Esophagus (tissue), 2 donors: ENCODE results near the gene C1orf159. TPM values are rescaled to one million over a fixed set of nuclear protein-coding genes. Genes with fewer than 3 reads are reported as not detected.
A peak's percentile ranks its signal among the peaks of the same experiment; 100 is the strongest.
"Not testable (repeated sequence)": the region's sequence is repeated elsewhere in the genome, so short reads cannot be mapped to it uniquely, and the experiment has no call there.

Experiments used
- H3K27ac ChIP-seq, 2 donors: one replicate each; pipeline ENCODE4 v1.5.1; 2013; ENCODE audit warnings: low read depth in 2 of 2, mild to moderate bottlenecking in 2 of 2, inconsistent platforms in 1 of 2, low read length in 1 of 2, moderate library complexity in 1 of 2
- H3K27me3 ChIP-seq, 2 donors: one replicate each; pipeline ENCODE4 v1.6.1; 2013; ENCODE audit warnings: low read length in 2 of 2, control low read depth in 1 of 2, mild to moderate bottlenecking in 1 of 2; ENCODE audit not compliant: insufficient read depth in 2 of 2, control insufficient read depth in 1 of 2
- H3K36me3 ChIP-seq, 2 donors: one replicate each; pipeline ENCODE4 v1.6.1; 2013; ENCODE audit warnings: low read length in 1 of 2; ENCODE audit not compliant: control insufficient read depth in 2 of 2, insufficient read depth in 2 of 2
- H3K4me1 ChIP-seq, 2 donors: one replicate each; pipeline ENCODE4 v1.6.1; 2013; ENCODE audit warnings: low read length in 1 of 2; ENCODE audit not compliant: control insufficient read depth in 2 of 2, insufficient read depth in 2 of 2
- H3K4me3 ChIP-seq, 2 donors: one replicate each; pipeline ENCODE4 v1.5.1; 2013; ENCODE audit warnings: low read length in 2 of 2, mild to moderate bottlenecking in 2 of 2, low read depth in 1 of 2, moderate library complexity in 1 of 2
- H3K9me3 ChIP-seq, 2 donors: one replicate each; pipeline ENCODE4 v1.6.1; 2013; ENCODE audit warnings: mild to moderate bottlenecking in 2 of 2, low read depth in 1 of 2, low read length in 1 of 2, moderate library complexity in 1 of 2; ENCODE audit not compliant: control insufficient read depth in 2 of 2, insufficient read depth in 1 of 2
- WGBS, 2 donors: extraction: QIAGEN DNeasy Blood & Tissue Kit; methylation state at CpG; one replicate each; pipeline ENCODE4 v1.1.7; 2013; 5-methylcytosine and 5-hydroxymethylcytosine counted together
- polyA plus RNA-seq, 2 donors: library from polyadenylated mRNA; stranded (reverse); fragments of 200-250 nt; gene quantifications; one replicate each; pipeline ENCODE4 v1.2.3, GENCODE V29; 2013
- donor health status: healthy with polysubstance abuse.
- donor health status: Bipolar disorder and iron deficiency.

C1orf159 gene
- polyA plus RNA-seq, 2 donors: 13.0 to 27.5 TPM

DNA sequence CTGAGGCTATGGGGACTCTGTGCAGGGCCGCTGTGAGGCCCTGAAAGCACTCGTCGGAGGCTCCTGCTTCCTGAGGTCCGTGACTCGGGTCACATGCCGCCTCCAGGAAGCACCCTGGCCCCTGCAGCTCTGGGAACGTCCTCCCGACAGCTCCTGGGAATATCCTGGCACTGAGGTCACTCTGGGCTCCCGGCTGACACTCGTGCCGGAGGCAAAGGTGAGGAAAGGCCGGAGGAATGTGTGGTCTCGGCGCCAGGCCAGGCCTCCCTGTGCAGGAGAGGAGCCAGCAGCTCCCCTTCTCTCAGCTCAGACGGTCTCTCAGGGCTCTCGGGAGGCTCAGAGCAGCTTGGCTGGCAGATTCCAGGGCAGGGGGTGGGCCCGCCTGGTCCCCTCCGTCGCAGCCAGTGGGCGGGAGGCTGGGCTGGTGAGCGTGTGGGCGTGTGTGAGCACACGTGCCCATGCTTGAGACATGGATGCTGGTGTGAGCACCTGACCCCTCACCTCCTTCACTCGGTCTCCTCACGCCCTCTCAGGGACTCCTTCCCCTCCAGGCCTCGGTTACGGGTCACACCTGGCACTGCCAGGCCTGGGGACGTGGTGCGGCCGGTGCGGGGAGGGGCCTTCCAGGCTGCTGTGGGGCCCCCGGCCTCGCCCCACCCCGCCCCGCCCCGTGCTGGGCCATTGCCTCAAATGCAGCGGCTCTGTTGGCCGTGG, 36.3 kb downstream of the C1orf159 start:
- peaks cover 0 to 3% of the 10 kb centered on the region in 2 donors for H3K9me3 ChIP-seq
- peaks cover 0 to 3% of the 10 kb centered on the region in 2 donors for H3K27me3 ChIP-seq
- peak overlapping the region; percentile 23 to 29 for H3K4me3 ChIP-seq
- H3K4me1 ChIP-seq: peaks cover 3 to 23% of the 10 kb centered on the region in 2 donors
- peak overlapping the region; percentile 57 to 73 for H3K27ac ChIP-seq
- 1 to 2% methylated on average over 36 to 38 of the region's 38 CpGs for WGBS, 2 donors
- peaks cover 0 to 4% of the 10 kb centered on the region in 2 donors for H3K36me3 ChIP-seq

DNA sequence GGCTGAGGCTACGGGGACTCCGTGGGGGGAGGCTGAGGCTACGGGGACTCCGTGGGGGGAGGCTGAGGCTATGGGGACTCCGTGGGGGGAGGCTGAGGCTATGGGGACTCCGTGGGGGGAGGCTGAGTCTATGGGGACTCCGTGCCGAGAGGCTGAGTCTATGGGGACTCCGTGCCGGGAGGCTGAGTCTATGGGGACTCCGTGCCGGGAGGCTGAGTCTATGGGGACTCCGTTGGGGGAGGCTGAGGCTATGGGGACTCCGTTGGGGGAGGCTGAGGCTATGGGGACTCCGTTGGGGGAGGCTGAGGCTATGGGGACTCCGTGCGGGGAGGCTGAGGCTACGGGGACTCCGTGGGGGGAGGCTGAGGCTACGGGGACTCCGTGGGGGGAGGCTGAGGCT, 38.5 kb downstream of the C1orf159 start:
- H3K36me3 ChIP-seq, H3K4me3 ChIP-seq, H3K9me3 ChIP-seq, H3K27me3 ChIP-seq, H3K27ac ChIP-seq: not testable (repeated sequence)
- peaks cover 3 to 32% of the 10 kb centered on the region in 2 donors for H3K4me1 ChIP-seq
- 18 to 79% methylated on average over 4 to 8 of the region's 21 CpGs for WGBS, 2 donors

- H3K27ac ChIP-seq: peak overlapping the region; percentile 89 to 96
- H3K9me3 ChIP-seq: peaks cover 0 to 3% of the 10 kb centered on the region in 2 donors
- peaks cover 0 to 3% of the 10 kb centered on the region in 2 donors for H3K27me3 ChIP-seq
- H3K4me1 ChIP-seq: peaks cover 3 to 33% of the 10 kb centered on the region in 2 donors
- peak overlapping the region in 1 of 2 donors; percentile 55 for H3K4me3 ChIP-seq
- 46 to 52% methylated on average over 18 to 21 of the region's 21 CpGs for WGBS, 2 donors
- H3K36me3 ChIP-seq: peaks cover 0 to 3% of the 10 kb centered on the region in 2 donors
Measured at GRCh38 chr1:1075148-1075935, 40.5 kb downstream of the C1orf159 start.

- peak overlapping the region; percentile 89 to 96 for H3K27ac ChIP-seq
- H3K9me3 ChIP-seq: peaks cover 0 to 3% of the 10 kb centered on the region in 2 donors
- WGBS, 2 donors: 62 to 69% methylated on average over 14 of the region's 14 CpGs
- peaks cover 0 to 28% of the 10 kb centered on the region in 2 donors for H3K4me1 ChIP-seq
- H3K36me3 ChIP-seq: peaks cover 0 to 3% of the 10 kb centered on the region in 2 donors
- H3K4me3 ChIP-seq: peak overlapping the region in 1 of 2 donors; percentile 55
- H3K27me3 ChIP-seq: peaks cover 0 to 3% of the 10 kb centered on the region in 2 donors
Measured at GRCh38 chr1:1074631-1075147, 41.2 kb downstream of the C1orf159 start.

GRCh38 chr1:1073743-1074587, 41.9 kb downstream of the C1orf159 start, which contains the start of gene RNF223:
TSS of gene RNF223 (minus strand) at chr1:1074306. CDS start at chr1:1072566, 1,740 bp downstream.
- WGBS, 2 donors: 43% methylated on average over 28 to 35 of the region's 35 CpGs
- Histone ChIP-seq H3K27me3 (peaks cover 0 to 3% of the 10 kb centered on the region in 2 donors), H3K27ac (peak within 1 kb of the TSS; percentile 89 to 96)

DNA sequence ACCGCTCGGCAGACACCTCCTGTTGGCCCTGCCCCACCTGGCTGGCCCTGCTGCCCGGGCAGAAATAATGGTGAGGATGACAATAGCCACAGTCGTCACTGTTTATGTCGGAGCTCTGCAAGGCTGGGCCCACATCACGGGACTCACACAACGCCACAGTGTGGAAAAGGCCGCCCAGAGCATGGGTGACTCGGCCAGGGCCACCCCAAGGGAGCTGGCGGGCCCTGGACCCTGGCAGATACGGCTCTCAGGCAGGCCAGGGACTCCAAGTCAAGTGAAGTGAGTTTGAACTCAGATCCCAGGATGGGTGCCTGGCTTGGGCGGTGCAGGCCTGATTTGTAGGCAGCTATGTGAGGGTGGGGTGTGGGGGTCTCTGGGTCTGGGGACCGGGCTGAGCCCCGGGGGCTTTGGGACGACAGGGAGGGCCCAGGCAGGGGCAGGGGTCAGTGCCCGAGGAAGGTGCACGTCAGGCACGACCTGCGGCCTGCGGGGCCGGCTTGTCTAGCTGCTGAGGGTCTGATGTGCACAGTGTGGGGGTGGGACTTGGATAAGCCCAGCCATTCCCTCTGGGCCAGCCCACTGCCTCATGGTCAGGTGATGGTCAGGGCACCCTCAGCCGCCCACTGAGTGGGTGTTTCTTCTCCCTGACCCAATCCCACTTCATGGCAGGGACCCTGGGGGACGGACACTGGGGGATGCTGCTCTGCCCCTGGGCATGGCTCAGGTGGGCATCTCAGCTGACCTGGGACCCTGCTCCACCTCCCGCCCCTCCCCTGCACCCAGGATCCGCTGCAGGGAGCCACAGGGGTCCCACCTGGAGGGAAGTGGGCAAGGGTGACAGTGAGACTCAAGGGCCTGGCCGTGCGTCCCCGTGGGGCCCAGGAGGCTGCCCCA, 42.8 kb downstream of the C1orf159 start:
- H3K36me3 ChIP-seq: peaks cover 0 to 3% of the 10 kb centered on the region in 2 donors
- peaks cover 0 to 3% of the 10 kb centered on the region in 2 donors for H3K9me3 ChIP-seq
- 70 to 73% methylated on average over 25 to 28 of the region's 28 CpGs for WGBS, 2 donors
- peaks cover 0 to 3% of the 10 kb centered on the region in 2 donors for H3K27me3 ChIP-seq
- peaks cover 2 to 30% of the 10 kb centered on the region in 2 donors for H3K4me1 ChIP-seq
- H3K27ac ChIP-seq: peak overlapping the region; percentile 87 to 96
- peak overlapping the region; percentile 43 to 55 for H3K4me3 ChIP-seq

More at GRCh38 chr1:1073743-1074587, 41.9 kb downstream of the C1orf159 start, which contains the start of gene RNF223:
- Histone ChIP-seq H3K4me3 (peak within 1 kb of the TSS; percentile 43 to 55), H3K9me3 (peaks cover 0 to 3% of the 10 kb centered on the region in 2 donors), H3K4me1 (peaks cover 2 to 29% of the 10 kb centered on the region in 2 donors), H3K36me3 (peaks cover 0 to 3% of the 10 kb centered on the region in 2 donors)

GRCh38 chr1:1072299-1072848, 43.5 kb downstream of the C1orf159 start:
- peaks cover 0 to 3% of the 10 kb centered on the region in 2 donors for H3K27me3 ChIP-seq
- peaks cover 0 to 7% of the 10 kb centered on the region in 2 donors for H3K36me3 ChIP-seq
- peak overlapping the region; percentile 87 to 96 for H3K27ac ChIP-seq
- peak overlapping the region; percentile 43 to 55 for H3K4me3 ChIP-seq
- peaks cover 2 to 30% of the 10 kb centered on the region in 2 donors for H3K4me1 ChIP-seq
- 75 to 79% methylated on average over 18 to 21 of the region's 21 CpGs for WGBS, 2 donors
- H3K9me3 ChIP-seq: peaks cover 0 to 5% of the 10 kb centered on the region in 2 donors
